GM23248 (cell line): ENCODE measurements around the gene ALDH4A1.

ENCODE experiments used
- EZH2 ChIP-seq: fragments of 200-600 bp; sonication (generic); IDR thresholded peaks from 2 replicates; pipeline ENCODE4 v1.6.1; 2018; ENCODE audit warnings: antibody characterized with exemption, mild to moderate bottlenecking; ENCODE audit not compliant: insufficient read depth, poor library complexity, severe bottlenecking
- EZH2phosphoT487 ChIP-seq: fragments of 200-600 bp; sonication (generic); IDR thresholded peaks from 2 replicates; pipeline ENCODE4 v1.6.1; 2018; ENCODE audit warnings: antibody characterized with exemption, moderate library complexity, mild to moderate bottlenecking, low read depth; ENCODE audit not compliant: insufficient read depth

GRCh38 chr1:18886003-18886335, 16.4 kb downstream of the ALDH4A1 start:
- TF ChIP-seq EZH2 (no peak), EZH2phosphoT487 (no peak)
